SK-N-SH treated with all-trans-retinoic acid at 6 μM for 48 hours (cell line): ENCODE data around the gene PRRT1.

Experiments used
- ARNTL ChIP-seq: fragments of 450-650 bp; formaldehyde crosslinking; IDR thresholded peaks from 2 replicates; pipeline ENCODE4 v1.5.0; 2020; ENCODE audit warnings: low read depth, mild to moderate bottlenecking, moderate library complexity, borderline replicate concordance
- CREB5 ChIP-seq: fragments of 250-450 bp; sonication (Bioruptor Pico); IDR thresholded peaks from 2 replicates; pipeline ENCODE4 v1.5.1; 2020; ENCODE audit warnings: low read depth, mild to moderate bottlenecking, moderate library complexity
- CSRNP3 ChIP-seq: fragments of 250-450 bp; sonication (Bioruptor Pico); IDR thresholded peaks from 2 replicates; pipeline ENCODE4 v1.5.1; 2021; ENCODE audit warnings: mild to moderate bottlenecking, moderate library complexity
- OSR1 ChIP-seq: fragments of 250-450 bp; sonication (Bioruptor Pico); IDR thresholded peaks from 2 replicates; pipeline ENCODE4 v1.8.0; 2022; ENCODE audit warnings: moderate library complexity, mild to moderate bottlenecking, inconsistent platforms
- PATZ1 ChIP-seq: fragments of 250-450 bp; sonication (Bioruptor Pico); IDR thresholded peaks from 2 replicates; pipeline ENCODE4 v1.8.0; 2020; ENCODE audit warnings: mild to moderate bottlenecking, moderate library complexity, borderline replicate concordance
- POU6F1 ChIP-seq: fragments of 250-450 bp; sonication (Bioruptor Pico); IDR thresholded peaks from 2 replicates; pipeline ENCODE4 v1.8.0; 2021; ENCODE audit warnings: low read depth, mild to moderate bottlenecking, moderate library complexity, borderline replicate concordance
- RARB ChIP-seq: fragments of 250-450 bp; sonication (Bioruptor Pico); IDR thresholded peaks from 2 replicates; pipeline ENCODE4 v1.8.0; 2021; ENCODE audit warnings: mild to moderate bottlenecking, moderate library complexity
- SNAI2 ChIP-seq: fragments of 250-450 bp; sonication (Bioruptor Pico); IDR thresholded peaks from 2 replicates; pipeline ENCODE4 v1.5.0; 2020; ENCODE audit warnings: mild to moderate bottlenecking, moderate library complexity
- TCF4 ChIP-seq: fragments of 250-450 bp; sonication (Bioruptor Pico); IDR thresholded peaks from 2 replicates; pipeline ENCODE4 v1.8.0; 2021; ENCODE audit warnings: mild to moderate bottlenecking, moderate library complexity, borderline replicate concordance
- ZC3H10 ChIP-seq: fragments of 250-450 bp; sonication (Bioruptor Pico); IDR thresholded peaks from 2 replicates; pipeline ENCODE4 v1.5.1; 2021; ENCODE audit warnings: mild to moderate bottlenecking, moderate library complexity
- ZFP3 ChIP-seq: fragments of 250-450 bp; sonication (Bioruptor Pico); IDR thresholded peaks from 2 replicates; pipeline ENCODE4 v1.5.0; 2020; ENCODE audit warnings: mild to moderate bottlenecking, moderate library complexity
- ZFP30 ChIP-seq: fragments of 450-650 bp; formaldehyde crosslinking; IDR thresholded peaks from 2 replicates; pipeline ENCODE4 v1.5.0; 2022; ENCODE audit warnings: mild to moderate bottlenecking, moderate library complexity
- ZNF8 ChIP-seq: fragments of 450-650 bp; formaldehyde crosslinking; IDR thresholded peaks from 2 replicates; pipeline ENCODE4 v1.5.0; 2020; ENCODE audit warnings: mild to moderate bottlenecking, moderate library complexity

GRCh38 chr6:32153564-32154513, 2.1 kb upstream of the PRRT1 start, which contains the start of gene PPT2:
- TF ChIP-seq POU6F1 (CRISPR knock-in tag) (no peak), TCF4 (no peak), ZNF8 (CRISPR knock-in tag) (no peak), RARB (CRISPR knock-in tag) (no peak), ZFP30 (CRISPR knock-in tag) (no peak), SNAI2 (CRISPR knock-in tag) (no peak), PATZ1 (no peak), ZC3H10 (CRISPR knock-in tag) (no peak), OSR1 (CRISPR knock-in tag) (no peak), ARNTL (no peak), ZFP3 (CRISPR knock-in tag) (no peak), CREB5 (CRISPR knock-in tag) (no peak), CSRNP3 (CRISPR knock-in tag) (no peak)
